Endothelial cell of umbilical vein (primary cell): ENCODE measurements around the gene GNAO1. TPM values are rescaled to one million over a fixed set of nuclear protein-coding genes. Genes with fewer than 3 reads are reported as not detected.

Experiments used
- BruUV-seq: library from RNA; stranded (reverse); fragments of 400-500 nt; replicated peaks from 2 replicates; lab custom pipeline; 2021; lab: Mats Ljungman, UMichigan
- CTCF ChIA-PET: fragments of 300-600, 350-600 bp; sonication (Branson Sonifier 250); formaldehyde crosslinking; loops from one replicate; lab custom pipeline; 2021; ENCODE audit warnings: antibody characterized with exemption, inconsistent platforms; lab: Charles Lee
- POLR2A ChIA-PET: fragments of 300-600, 350-600 bp; sonication (Branson Sonifier 250); formaldehyde crosslinking; loops from one replicate; lab custom pipeline; 2021; ENCODE audit warnings: antibody characterized with exemption, inconsistent platforms; lab: Charles Lee
- DNase-seq: peaks from one replicate; pipeline ENCODE4 v3.0.0-alpha.2; 2011; ENCODE audit warnings: low read depth, low spot score
- FAIRE-seq: peaks from 2 replicates; lab custom pipeline; 2011; peaks lifted over from hg19 to GRCh38; lab: Jason Lieb, UNC
- H2AFZ ChIP-seq: 2 replicates; pipeline ENCODE4 v1.6.0; 2012; ENCODE audit warnings: low read depth, low read length, control low read depth, inconsistent platforms
- H3K27ac ChIP-seq: 2 replicates; pipeline ENCODE4 v1.5.1; 2011; ENCODE audit warnings: low read depth, mild to moderate bottlenecking, control low read depth, low read length, moderate library complexity; ENCODE audit not compliant: insufficient read depth
- H3K27me3 ChIP-seq, 2 experiments: 2 replicates each; pipeline versions ENCODE4 v1.6.0 to v1.6.1; 2011; ENCODE audit warnings: low read length in 2 of 2, mixed read lengths in 1 of 2; ENCODE audit not compliant: control insufficient read depth in 2 of 2, insufficient read depth in 2 of 2
- H3K36me3 ChIP-seq, 2 experiments: 2 replicates in 1 of 2; 3 replicates in 1 of 2; pipeline ENCODE4 v1.5.1; 2011; ENCODE audit warnings: low read length in 2 of 2, mild to moderate bottlenecking in 1 of 2, moderate library complexity in 1 of 2; ENCODE audit not compliant: control insufficient read depth in 2 of 2, insufficient read depth in 2 of 2; ENCODE audit errors: extremely low read depth in 1 of 2
- H3K4me1 ChIP-seq: 3 replicates; pipeline ENCODE4 v1.5.1; 2011; ENCODE audit warnings: mild to moderate bottlenecking, low read length; ENCODE audit not compliant: control insufficient read depth, insufficient read depth; ENCODE audit errors: extremely low read depth
- H3K4me2 ChIP-seq: 2 replicates; pipeline ENCODE4 v1.6.1; 2011; ENCODE audit warnings: low read length, control low read depth, mixed read lengths; ENCODE audit not compliant: insufficient read depth
- H3K4me3 ChIP-seq, 3 experiments: fragments of 200-600 bp in 1 of 3; sonication (generic), shearing (Covaris generic) in 1 of 3; replicated peaks in 1 of 3; 2 replicates each; pipeline ENCODE4 v1.5.1; 2011 to 2016; ENCODE audit warnings: control low read depth in 3 of 3, low read length in 3 of 3, mild to moderate bottlenecking in 2 of 3, inconsistent platforms in 1 of 3, low read depth in 1 of 3, moderate library complexity in 1 of 3; ENCODE audit not compliant: insufficient read depth in 1 of 3
- H3K79me2 ChIP-seq: 2 replicates; pipeline ENCODE4 v1.6.0; 2012; ENCODE audit warnings: low read length, inconsistent platforms; ENCODE audit not compliant: control insufficient read depth, insufficient read depth
- H3K9ac ChIP-seq: replicated peaks from 2 replicates; pipeline ENCODE3; 2011; ENCODE audit warnings: low read length, control low read depth; ENCODE audit not compliant: insufficient read depth; ENCODE audit errors: extremely low read depth
- H3K9me1 ChIP-seq: replicated peaks from 3 replicates; pipeline ENCODE4 v1.6.0; 2011; ENCODE audit warnings: mild to moderate bottlenecking, low read length; ENCODE audit not compliant: control insufficient read depth, insufficient read depth; ENCODE audit errors: extremely low read depth
- H3K9me3 ChIP-seq: replicated peaks from 2 replicates; pipeline ENCODE4 v1.5.1; 2012; ENCODE audit warnings: low read length, inconsistent platforms; ENCODE audit not compliant: control insufficient read depth, insufficient read depth
- H4K20me1 ChIP-seq: replicated peaks from 2 replicates; pipeline ENCODE3; 2011; ENCODE audit warnings: mild to moderate bottlenecking, low read length; ENCODE audit not compliant: control insufficient read depth, insufficient read depth; ENCODE audit errors: extremely low read depth
- EZH2 ChIP-seq: IDR thresholded peaks from 2 replicates; pipeline ENCODE4 v1.6.1; 2012; ENCODE audit warnings: borderline replicate concordance, low read depth, mild to moderate bottlenecking, moderate library complexity, low read length, inconsistent platforms; ENCODE audit not compliant: severe bottlenecking
- GATA2 ChIP-seq: IDR thresholded peaks from 2 replicates; pipeline ENCODE4 v1.7.0; 2011; ENCODE audit warnings: low read depth, mild to moderate bottlenecking, moderate library complexity, mixed read lengths, low read length; ENCODE audit not compliant: insufficient read length, insufficient read depth
- JUN ChIP-seq: IDR thresholded peaks from 2 replicates; pipeline ENCODE4 v1.6.1; 2011; ENCODE audit warnings: borderline replicate concordance, low read depth; ENCODE audit not compliant: insufficient read length, insufficient read depth
- MYC ChIP-seq: IDR thresholded peaks from one replicate; pipeline ENCODE4 v1.6.1; 2011; ENCODE audit warnings: mild to moderate bottlenecking, low read depth, low read length
- dilution Hi-C: fragments of 300-500 bp; cut with MboI; formaldehyde crosslinking; loops from one replicate; pipeline ENCODE4 v1.15.0; 2019; ENCODE audit warnings: low sequenced_read_pairs; ENCODE audit not compliant: extremely low pct_ligation_motif_present
- intact Hi-C: fragments of 100-400 bp; cut with micrococcal nuclease; formaldehyde crosslinking; loops from one replicate; pipeline ENCODE4 v1.10.0; 2022
- polyA plus RNA-seq, 4 experiments: library from polyadenylated mRNA; depleted of rRNA in 3 of 4; stranded (reverse) in 3 of 4; unstranded in 1 of 4; fragments of >200 nt; gene quantifications; 2 replicates each; pipeline versions ENCODE4 v1.2.1 to v1.2.3, GENCODE V29; 2011 to 2012; ENCODE audit warnings: missing spikeins in 1 of 4
- total RNA-seq: library from RNA; stranded (reverse); gene quantifications from 2 replicates; pipeline ENCODE4 v1.2.3, GENCODE V29; 2021

The GNAO1 gene
- total and polyA plus RNA-seq, 2 donors (not counting 3 experiments of a cell fraction or from before 2014, with no cell fraction given), result not detected

GRCh38 chr16:56354016-56354415 is 162.7 kb downstream of the GNAO1 start:
- DNase-seq, result no peak
- Histone ChIP-seq H3K4me3 (no peak overlapping the region), H3K9me1 (no peaks in the 10 kb centered on the region), H3K9ac (no peak overlapping the region), H3K4me1 (peaks cover 14% of the 10 kb centered on the region), H3K9me3 (no peaks in the 10 kb centered on the region), H3K4me2 (no peak overlapping the region), H3K27ac (no peak overlapping the region), H2AFZ (no peak overlapping the region), H3K79me2 (no peaks in the 10 kb centered on the region), H4K20me1 (no peaks in the 10 kb centered on the region), H3K27me3 (peaks cover 0 to 3% of the 10 kb centered on the region in 2 experiments), H3K36me3 (no peaks in the 10 kb centered on the region)
- intact Hi-C loops (no loop called here), dilution Hi-C loops (no loop called here)
- ChIA-PET CTCF (no interaction called here), POLR2A (no interaction called here)
- no peak for FAIRE-seq
- no TSS peak for BruUV-seq
- no peak for TF ChIP-seq JUN
- no peak for TF ChIP-seq GATA2
- no peak for TF ChIP-seq EZH2

- intact Hi-C loops, result no loop called here
- H3K79me2 ChIP-seq, result no peaks in the 10 kb centered on the region
- TF ChIP-seq MYC, result no peak
- no peak overlapping the region for H2AFZ ChIP-seq
- H3K4me1 ChIP-seq, result peaks cover 14% of the 10 kb centered on the region
- H3K27ac ChIP-seq, result no peak overlapping the region
- H3K4me2 ChIP-seq, result no peak overlapping the region
- H3K27me3 ChIP-seq, result peaks cover 0 to 3% of the 10 kb centered on the region in 2 experiments
- FAIRE-seq, result no peak
- no peak overlapping the region for H3K4me3 ChIP-seq
- POLR2A ChIA-PET, result no interaction called here
- H3K36me3 ChIP-seq, result no peaks in the 10 kb centered on the region
- CTCF ChIA-PET, result no interaction called here
- BruUV-seq, result no TSS peak
- H3K9me1 ChIP-seq, result no peaks in the 10 kb centered on the region
- H3K9ac ChIP-seq, result no peak overlapping the region
- dilution Hi-C loops, result no loop called here
- H4K20me1 ChIP-seq, result no peaks in the 10 kb centered on the region
- DNase-seq, result no peak
- H3K9me3 ChIP-seq, result no peaks in the 10 kb centered on the region
Measured at GRCh38 chr16:56354746-56355145, 163.5 kb downstream of the GNAO1 start.
